ENCODE data around the gene GIPC3.
A peak's percentile ranks its signal among the peaks of the same experiment; 100 is the strongest.
"Not testable (repeated sequence)": the region's sequence is repeated elsewhere in the genome, so short reads cannot be mapped to it uniquely, and the experiment has no call there.

Gene GIPC3

DNA sequence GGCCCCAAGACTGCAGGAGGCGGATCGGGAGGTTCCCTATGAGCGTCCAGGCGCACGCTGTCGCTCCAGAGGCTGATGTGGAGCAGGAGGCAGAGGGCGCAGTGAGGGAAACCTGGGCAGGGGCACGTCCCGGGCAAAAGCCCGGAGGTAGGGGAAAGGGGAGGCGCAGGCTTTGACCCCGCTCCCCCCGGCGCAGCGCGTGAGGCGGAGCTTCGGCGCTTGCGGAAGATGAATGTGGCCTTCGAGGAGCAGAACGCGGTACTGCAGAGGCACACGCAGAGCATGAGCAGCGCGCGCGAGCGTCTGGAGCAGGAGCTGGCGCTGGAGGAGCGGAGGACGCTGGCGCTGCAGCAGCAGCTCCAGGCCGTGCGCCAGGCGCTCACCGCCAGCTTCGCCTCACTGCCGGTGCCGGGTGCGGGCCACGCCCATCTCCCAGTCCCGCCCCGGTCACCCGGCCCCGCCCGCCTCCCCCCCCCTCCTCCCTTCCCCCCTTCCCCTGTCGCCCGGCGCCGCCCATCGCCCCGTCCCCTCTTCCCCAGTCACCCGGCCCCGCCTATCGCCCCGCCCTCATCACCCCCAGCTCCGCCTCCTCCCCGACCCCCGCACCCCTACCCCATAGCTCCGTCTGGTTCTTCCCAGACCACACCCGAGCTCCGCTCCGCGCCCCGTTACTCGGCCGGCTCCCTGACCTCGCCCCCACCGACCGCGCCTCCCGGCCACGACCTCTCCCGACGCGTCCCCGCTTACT is 8.4 kb upstream of the GIPC3 start:
- DNase-seq (ENCODE audit: low spot score): peak; percentile 23

DNA sequence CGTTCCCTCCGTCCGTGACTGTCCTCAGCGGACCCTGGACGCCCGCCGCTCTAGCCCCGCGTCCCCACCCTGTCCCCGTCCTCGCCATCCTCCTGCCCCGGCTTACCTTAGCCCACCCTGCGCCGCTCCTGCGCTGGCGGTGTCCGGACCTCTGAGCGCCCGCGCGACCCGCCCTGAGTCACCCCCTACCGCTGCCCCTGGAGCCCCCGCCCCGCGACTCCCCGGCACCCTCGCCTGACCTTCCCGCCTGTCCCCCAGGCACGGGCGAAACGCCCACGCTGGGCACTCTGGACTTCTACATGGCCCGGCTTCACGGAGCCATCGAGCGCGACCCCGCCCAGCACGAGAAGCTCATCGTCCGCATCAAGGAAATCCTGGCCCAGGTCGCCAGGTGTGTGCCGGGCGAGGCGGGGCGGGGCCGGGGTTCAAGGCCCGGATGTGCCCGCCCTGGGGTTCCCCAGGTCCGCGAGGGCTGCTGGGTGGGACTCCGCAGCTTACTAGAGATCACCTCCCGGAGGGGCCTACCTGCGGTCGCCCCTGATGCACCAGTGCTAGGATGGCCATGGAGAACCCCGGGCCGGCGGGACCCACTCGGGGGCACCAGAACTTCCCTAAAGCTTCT is 7.4 kb upstream of the GIPC3 start:
- no peak for DNase-seq (ENCODE audit: low spot score)

DNA sequence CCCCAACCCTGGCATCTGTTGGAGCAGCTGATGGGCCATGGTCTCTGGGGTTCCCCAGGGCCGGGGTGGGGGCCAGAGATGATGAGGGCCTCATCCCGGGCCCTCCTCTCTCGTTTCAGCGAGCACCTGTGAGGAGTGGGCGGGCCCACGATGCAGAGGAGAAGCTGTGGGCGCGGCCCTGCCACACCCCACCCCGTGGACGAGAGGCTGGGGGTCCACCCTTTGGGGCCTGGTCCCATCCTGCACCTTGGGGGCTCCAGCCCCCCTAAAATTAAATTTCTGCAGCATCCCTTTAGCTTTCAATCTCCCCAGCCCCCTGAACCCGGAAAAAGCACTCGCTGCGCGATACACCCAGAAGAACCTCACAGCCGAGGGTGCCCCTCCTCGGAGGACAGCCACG is 6.9 kb upstream of the GIPC3 start:
- no peak for DNase-seq (ENCODE audit: low spot score)

GRCh38 chr19:3580156-3580934 is 4.9 kb upstream of the GIPC3 start:
- no peak for DNase-seq (ENCODE audit: low spot score)

- not testable (repeated sequence) for DNase-seq (ENCODE audit: low spot score)
These were observed 3.5 kb upstream of the GIPC3 start for GRCh38 chr19:3581792-3582191.

DNA sequence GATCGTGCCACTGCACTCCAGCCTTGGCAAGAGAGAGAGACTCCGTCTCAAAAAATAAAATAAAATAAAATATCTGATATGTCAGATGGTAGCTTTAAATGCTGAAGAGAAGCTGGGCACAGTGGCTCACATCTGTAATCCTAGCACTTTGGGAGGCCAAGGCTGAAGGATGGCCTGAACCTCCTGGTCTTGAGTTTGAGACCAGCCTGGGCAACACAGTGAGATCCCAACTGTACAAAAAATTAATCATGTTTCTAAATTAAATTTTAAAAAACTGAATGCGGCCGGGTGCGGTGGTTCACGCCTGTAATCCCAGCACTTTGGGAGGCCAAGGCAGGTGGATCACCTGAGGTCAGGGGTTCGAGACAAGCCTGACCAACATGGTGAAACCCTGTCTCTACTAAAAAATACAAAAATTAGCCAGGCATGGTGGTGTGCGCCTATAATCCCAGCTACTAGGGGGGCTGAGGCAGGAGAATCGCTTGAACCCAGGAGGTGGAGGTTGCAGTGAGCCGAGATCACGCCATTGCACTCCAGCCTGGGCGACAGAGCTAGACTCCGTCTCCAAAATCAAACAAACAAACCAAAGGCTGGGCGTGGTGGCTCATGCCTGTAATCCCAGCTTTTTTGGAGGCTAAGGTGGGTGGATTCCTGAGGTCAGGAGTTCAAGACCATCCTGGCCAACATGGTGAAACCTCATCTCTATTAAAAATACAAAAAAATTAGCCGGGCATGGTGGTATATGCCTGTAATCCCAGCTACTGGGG is 1.1 kb upstream of the GIPC3 start:
- not testable (repeated sequence) for DNase-seq (ENCODE audit: low spot score)

GRCh38 chr19:3586127-3586626 is 899 bp downstream of the GIPC3 start:
- no peak for DNase-seq (ENCODE audit: low spot score)

DNA sequence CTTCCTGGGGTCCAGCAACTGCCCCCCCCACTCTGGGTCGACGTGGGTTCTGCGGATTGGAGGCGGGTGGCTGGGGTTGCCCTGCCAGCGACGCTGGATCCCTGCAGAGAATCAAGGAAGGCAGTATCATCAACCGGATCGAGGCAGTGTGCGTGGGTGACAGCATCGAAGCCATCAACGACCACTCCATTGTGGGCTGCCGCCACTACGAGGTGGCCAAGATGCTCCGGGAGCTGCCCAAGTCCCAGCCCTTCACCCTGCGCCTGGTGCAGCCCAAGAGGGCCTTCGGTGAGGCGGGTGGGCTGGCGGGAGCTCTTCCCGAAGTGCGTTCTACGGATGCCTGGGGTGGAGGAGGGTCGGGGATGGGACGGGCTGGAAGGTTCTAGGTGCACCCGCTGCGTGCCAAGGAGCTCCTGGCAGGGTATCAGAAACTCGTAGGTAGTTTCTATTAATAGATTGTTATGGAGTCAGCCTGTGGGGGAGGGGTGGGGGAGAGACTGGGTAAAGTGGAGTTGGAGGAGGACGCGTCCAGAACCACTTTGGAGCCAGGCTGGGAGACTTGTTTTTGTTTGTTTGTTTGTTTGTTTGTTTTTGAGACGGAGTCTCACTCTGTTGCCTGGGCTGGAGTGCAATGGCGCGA is 1.5 kb downstream of the GIPC3 start:
- DNase-seq (ENCODE audit: low spot score): no peak

GRCh38 chr19:3589439-3589838 is 4.2 kb downstream of the GIPC3 start:
- no peak for DNase-seq (ENCODE audit: low spot score)

GRCh38 chr19:3589949-3590348 is 4.7 kb downstream of the GIPC3 start:
- no peak for DNase-seq (ENCODE audit: low spot score)

DNA sequence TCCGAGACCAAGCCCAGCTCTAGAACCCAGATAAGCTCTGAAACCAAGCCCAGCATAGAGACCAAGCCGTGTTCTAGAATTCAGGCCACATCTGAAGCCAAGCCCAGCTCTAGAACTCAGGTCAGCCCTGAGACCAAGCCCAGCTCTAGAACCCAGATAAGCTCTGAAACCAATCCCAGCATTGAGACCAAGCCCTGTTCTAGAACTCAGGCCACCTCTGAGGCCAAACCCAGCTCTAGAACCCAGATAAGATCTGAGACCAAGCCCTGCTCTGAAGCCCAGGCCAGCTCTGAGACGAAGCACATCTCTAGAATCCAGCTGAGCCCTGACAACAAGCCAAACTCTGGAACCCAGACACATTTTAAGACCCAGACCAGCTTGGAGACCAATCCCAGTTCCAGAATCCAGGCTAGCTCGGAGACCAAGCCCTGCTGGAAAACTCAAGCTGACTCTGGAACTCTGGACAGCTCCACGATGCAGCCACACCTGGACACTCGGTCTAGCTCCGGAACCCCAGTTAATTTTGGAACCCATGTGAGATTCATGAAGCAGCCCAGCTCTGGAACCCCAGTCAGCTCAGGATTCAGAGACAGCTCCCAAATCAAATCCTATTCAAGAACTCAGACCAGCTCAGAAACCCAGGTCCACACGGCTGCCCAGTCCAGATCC is 5.8 kb downstream of the GIPC3 start:
- no peak for DNase-seq (ENCODE audit: low spot score)

- no peak for DNase-seq (ENCODE audit: low spot score)
These were observed 6.8 kb downstream of the GIPC3 start for GRCh38 chr19:3591876-3592613.

- no peak for DNase-seq (ENCODE audit: low spot score)
These were observed 7.9 kb downstream of the GIPC3 start for GRCh38 chr19:3593156-3593555.

- DNase-seq (ENCODE audit: low spot score): no peak
These were observed 10.3 kb downstream of the GIPC3 start for GRCh38 chr19:3595521-3596061.

GRCh38 chr19:3599776-3600187 is 14.5 kb downstream of the GIPC3 start:
- no peak for DNase-seq (ENCODE audit: low spot score)

DNA sequence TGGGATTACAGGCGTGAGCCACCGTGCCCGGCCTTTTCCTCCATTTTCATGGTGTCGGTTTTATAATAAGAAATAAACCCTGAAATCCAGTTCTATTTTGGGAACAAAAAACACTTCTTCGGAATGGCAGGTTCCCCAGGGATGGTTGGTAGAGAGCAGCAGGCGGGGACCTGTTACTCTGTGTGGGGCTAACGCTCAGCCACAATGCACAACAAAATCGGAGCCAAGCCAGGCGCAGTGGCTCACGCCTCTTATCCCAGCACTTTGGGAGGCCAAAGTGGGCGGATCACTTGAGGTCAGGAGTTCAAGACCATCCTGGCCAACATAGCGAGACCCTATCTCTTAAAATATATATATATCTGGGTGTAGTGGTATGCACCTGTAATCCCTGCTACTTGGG is 15.7 kb downstream of the GIPC3 start:
- no peak for DNase-seq (ENCODE audit: low spot score)

DNA sequence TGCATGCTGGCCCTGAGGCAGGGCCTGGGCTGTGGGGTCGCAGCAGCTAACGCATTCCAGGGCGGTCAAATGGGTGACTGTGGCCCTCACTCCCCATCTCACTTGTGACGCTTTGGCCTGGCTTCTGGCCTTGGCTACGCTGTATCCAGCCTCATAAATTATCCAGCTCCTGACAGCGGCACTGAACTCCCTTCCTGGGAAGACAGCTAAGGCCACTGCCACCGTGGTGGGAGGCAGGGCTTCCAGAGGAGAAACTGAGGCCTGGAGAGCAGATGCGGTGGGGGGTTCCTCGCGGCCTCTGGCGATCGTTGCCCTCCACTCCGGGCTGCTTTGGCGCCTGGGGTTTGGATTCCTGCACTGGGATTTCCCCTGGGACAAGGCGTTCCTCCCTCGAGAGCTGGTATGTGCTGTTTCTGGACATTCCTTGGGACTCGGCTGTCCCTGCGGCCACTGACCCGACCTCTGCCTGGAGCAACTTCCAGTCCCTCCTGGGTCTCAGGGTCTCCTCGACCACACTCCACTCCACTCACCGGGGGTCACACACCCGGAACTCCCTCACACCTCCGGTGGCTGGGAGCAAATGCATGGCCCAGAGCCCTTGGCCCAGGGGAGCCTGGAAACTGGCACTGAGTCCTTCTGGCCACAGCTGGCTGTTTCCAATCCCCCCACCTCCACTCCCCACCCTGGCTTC is 18.0 kb downstream of the GIPC3 start:
- DNase-seq (ENCODE audit: low spot score): no peak

DNA sequence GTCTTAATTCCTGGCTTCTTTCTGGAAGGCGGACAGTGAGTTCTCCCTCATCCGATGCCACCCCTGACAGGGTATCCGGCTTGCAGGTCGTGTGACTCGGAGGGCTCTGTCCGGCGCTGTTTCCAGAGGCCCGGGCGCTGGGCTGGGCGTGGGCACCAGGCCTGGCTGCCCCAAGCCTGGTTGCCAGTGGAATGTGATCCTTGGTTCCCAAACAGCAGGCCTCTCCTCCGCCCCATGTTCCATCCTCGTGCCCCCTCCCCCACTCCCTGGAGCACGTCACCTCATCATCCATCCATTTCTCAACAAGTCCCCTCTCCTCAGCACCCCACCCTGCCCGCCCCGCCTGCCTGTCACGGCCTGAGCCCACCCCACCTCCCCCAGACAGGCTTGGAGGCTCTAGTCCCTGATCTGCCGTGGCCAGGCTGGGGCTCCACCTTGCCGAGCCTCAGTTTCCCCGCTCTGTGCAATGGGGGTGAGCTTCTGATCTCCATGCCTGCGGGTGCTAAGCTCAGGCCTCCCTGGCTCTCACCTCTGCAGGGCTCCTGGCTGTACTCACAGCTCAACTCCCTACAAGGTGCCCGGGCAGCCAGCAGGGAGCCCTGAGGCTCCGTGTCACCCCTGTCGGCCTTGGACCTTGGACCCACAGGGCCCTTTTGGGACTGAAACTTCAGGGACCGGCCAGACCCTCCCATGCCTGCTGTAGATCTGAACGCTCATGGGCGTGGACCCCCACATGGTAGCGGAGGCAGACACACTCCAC is 19.1 kb downstream of the GIPC3 start:
- DNase-seq (ENCODE audit: low spot score): no peak

DNA sequence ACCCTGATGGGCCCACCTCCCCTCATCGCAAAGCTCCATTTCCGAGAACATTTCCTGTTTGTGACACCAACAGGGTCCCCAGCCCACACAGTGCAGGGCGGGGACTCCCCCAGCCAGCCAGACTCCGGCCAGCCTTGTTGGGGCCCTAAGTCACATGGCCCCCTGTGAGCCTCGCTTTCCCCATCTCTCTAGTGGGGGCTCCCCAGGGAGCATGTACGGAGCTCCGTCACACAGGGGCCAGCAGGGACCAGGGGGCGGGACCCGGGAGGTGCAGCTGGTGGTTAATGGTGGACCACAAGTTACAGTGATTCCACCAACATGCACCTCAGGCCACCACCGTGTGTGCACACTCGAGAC is 19.7 kb downstream of the GIPC3 start:
- DNase-seq (ENCODE audit: low spot score): no peak

Data from hematopoietic multipotent progenitor cell treated with erythropoietin and hydrocortisone succinate and interleukin-3 and kit ligand, for 15 days (in vitro differentiated cells).